ENCODE measurements around the gene DACH1.
"Not testable (repeated sequence)": the region's sequence is repeated elsewhere in the genome, so short reads cannot be mapped to it uniquely, and the experiment has no call there.

The DACH1 gene

DNA sequence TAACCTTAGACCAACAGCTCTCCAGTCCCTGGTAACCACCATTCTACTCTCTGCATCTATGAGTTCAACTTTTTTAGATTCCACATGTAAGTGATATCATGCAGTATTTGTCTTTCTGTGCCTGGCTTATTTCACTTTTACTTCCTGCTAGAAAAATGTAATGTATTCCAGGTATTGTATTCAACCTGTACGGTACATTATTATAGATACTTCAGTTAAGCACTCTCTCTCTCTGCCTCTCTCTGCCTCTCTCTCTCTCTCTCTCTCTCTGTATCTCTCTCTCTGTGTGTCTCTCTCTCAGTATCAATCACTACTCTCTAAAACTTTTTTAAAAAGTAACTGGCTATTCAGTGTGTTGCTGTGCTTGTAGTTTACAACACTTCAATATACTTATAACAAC is 8.4 kb downstream of the DACH1 start:
- H3K9ac ChIP-seq (ENCODE audit: low read depth in 1 of 2, low read length in 2 of 2) = peak overlapping the region in 1 of 2 donors; percentile 31
- H3K4me3 ChIP-seq (ENCODE audit: low read length in 2 of 2) = no peak overlapping the region
- no peak overlapping the region for H3K27ac ChIP-seq (ENCODE audit: low read depth in 2 of 2, low read length in 2 of 2)
- H3K9me3 ChIP-seq (ENCODE audit: control insufficient read depth in 2 of 2, low read length in 2 of 2) = no peaks in the 10 kb centered on the region
- H3K4me1 ChIP-seq (ENCODE audit: control insufficient read depth in 2 of 2, insufficient read depth in 2 of 2, low read length in 2 of 2) = no peaks in the 10 kb centered on the region
- H3K27me3 ChIP-seq (ENCODE audit: control insufficient read depth in 2 of 2, insufficient read depth in 2 of 2, low read length in 2 of 2) = no peaks in the 10 kb centered on the region
- no peaks in the 10 kb centered on the region for H3K36me3 ChIP-seq (ENCODE audit: control insufficient read depth in 2 of 2, insufficient read depth in 2 of 2, low read length in 2 of 2)

DNA sequence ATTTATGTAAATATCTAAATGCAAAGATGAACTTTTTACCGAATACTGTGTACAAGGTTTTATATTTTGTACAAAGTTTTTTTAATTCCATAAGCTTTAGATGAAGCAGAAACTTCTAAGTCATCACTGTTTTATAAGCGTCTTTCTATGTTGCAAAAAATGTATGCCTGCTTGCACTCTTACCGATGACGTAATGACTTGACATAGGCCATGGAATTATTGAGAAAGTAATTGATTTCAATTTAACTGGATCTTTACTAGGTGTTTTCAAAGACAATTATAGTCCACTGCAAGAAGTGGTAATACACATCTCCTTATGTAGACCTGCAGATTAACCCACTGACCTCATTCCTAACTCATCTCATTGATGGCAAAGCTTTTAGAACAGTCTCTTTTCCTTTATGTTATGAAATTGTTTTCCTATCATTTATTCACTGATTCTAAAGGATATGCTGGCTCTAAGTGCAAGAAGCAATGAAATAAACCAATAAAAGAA is 10.4 kb downstream of the DACH1 start:
- no peaks in the 10 kb centered on the region for H3K27me3 ChIP-seq (ENCODE audit: control insufficient read depth in 2 of 2, insufficient read depth in 2 of 2, low read length in 2 of 2)
- H3K9me3 ChIP-seq (ENCODE audit: control insufficient read depth in 2 of 2, low read length in 2 of 2) = no peaks in the 10 kb centered on the region
- H3K27ac ChIP-seq (ENCODE audit: low read depth in 2 of 2, low read length in 2 of 2) = no peak overlapping the region
- no peak overlapping the region for H3K9ac ChIP-seq (ENCODE audit: low read depth in 1 of 2, low read length in 2 of 2)
- no peak overlapping the region for H3K4me3 ChIP-seq (ENCODE audit: low read length in 2 of 2)
- no peaks in the 10 kb centered on the region for H3K4me1 ChIP-seq (ENCODE audit: control insufficient read depth in 2 of 2, insufficient read depth in 2 of 2, low read length in 2 of 2)
- H3K36me3 ChIP-seq (ENCODE audit: control insufficient read depth in 2 of 2, insufficient read depth in 2 of 2, low read length in 2 of 2) = no peaks in the 10 kb centered on the region

DNA sequence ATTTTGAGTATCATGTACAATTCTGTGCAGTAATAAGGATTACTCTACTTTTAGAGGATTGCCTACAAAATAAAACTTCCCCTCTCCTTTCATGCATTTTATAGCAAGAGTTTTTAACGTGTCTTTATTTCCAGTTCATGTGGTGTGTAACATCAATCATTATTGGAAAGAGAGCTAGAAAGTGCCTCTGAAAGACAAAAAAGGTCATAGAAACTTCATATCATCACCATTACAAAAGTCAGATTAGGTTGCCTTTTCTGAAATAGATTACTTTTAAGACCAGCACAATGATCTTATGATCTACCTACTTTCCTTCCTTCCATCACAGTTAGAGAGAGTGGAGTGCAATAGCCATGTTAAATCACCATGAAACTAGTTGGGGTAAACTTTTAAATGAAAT is 12.6 kb downstream of the DACH1 start:
- Histone ChIP-seq H3K9me3 (ENCODE audit: control insufficient read depth in 2 of 2, low read length in 2 of 2) (no peaks in the 10 kb centered on the region), H3K27me3 (ENCODE audit: control insufficient read depth in 2 of 2, insufficient read depth in 2 of 2, low read length in 2 of 2) (no peaks in the 10 kb centered on the region), H3K27ac (ENCODE audit: low read depth in 2 of 2, low read length in 2 of 2) (no peak overlapping the region)

DNA sequence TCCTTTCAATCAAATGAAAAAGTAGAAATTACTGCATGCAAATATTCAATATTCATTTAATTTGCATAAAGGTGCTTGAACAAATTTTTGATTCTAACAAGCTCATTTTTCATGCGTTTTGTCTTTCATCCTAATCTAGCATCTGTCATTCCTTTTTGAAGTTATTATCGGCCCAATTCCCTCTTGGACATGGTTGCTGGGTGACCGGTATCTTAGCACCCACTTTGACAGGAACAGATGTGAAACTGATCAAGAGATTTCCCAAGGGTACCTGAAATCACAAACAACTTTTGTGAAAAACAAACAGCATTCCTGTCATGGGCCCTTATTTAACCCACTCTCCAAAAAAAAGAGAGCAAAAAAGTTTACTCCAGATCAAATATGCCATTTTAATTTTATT is 13.3 kb downstream of the DACH1 start:
- no peaks in the 10 kb centered on the region for H3K9me3 ChIP-seq (ENCODE audit: control insufficient read depth in 2 of 2, low read length in 2 of 2)
- no peak overlapping the region for H3K27ac ChIP-seq (ENCODE audit: low read depth in 2 of 2, low read length in 2 of 2)
- no peak overlapping the region for H3K9ac ChIP-seq (ENCODE audit: low read depth in 1 of 2, low read length in 2 of 2)
- no peaks in the 10 kb centered on the region for H3K36me3 ChIP-seq (ENCODE audit: control insufficient read depth in 2 of 2, insufficient read depth in 2 of 2, low read length in 2 of 2)
- no peaks in the 10 kb centered on the region for H3K27me3 ChIP-seq (ENCODE audit: control insufficient read depth in 2 of 2, insufficient read depth in 2 of 2, low read length in 2 of 2)
- no peaks in the 10 kb centered on the region for H3K4me1 ChIP-seq (ENCODE audit: control insufficient read depth in 2 of 2, insufficient read depth in 2 of 2, low read length in 2 of 2)
- H3K4me3 ChIP-seq (ENCODE audit: low read length in 2 of 2) = no peak overlapping the region

More for the DNA sequence above, 12.6 kb downstream of the DACH1 start:
- Histone ChIP-seq H3K4me3 (ENCODE audit: low read length in 2 of 2) (no peak overlapping the region), H3K36me3 (ENCODE audit: control insufficient read depth in 2 of 2, insufficient read depth in 2 of 2, low read length in 2 of 2) (no peaks in the 10 kb centered on the region), H3K9ac (ENCODE audit: low read depth in 1 of 2, low read length in 2 of 2) (no peak overlapping the region), H3K4me1 (ENCODE audit: control insufficient read depth in 2 of 2, insufficient read depth in 2 of 2, low read length in 2 of 2) (no peaks in the 10 kb centered on the region)

DNA sequence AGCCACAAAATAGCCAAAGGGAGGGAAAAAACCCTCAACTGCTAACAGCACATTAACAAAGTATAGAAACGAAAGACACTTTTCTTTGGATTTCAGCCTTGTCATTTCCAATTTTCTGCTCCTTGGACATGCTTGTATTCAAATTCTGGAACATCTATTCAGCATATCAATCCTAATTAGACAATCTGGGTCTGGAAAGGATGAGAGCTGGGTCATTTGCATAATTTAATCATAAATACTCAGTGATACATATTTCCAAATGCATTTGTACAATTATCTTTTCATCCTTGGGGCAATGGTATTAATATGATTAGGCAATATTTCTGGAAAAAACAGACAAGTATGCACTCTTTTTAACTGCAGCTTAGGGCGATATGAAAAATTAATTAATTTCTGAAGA is 14.3 kb downstream of the DACH1 start:
- no peaks in the 10 kb centered on the region for H3K9me3 ChIP-seq (ENCODE audit: control insufficient read depth in 2 of 2, low read length in 2 of 2)
- no peaks in the 10 kb centered on the region for H3K27me3 ChIP-seq (ENCODE audit: control insufficient read depth in 2 of 2, insufficient read depth in 2 of 2, low read length in 2 of 2)
- H3K36me3 ChIP-seq (ENCODE audit: control insufficient read depth in 2 of 2, insufficient read depth in 2 of 2, low read length in 2 of 2) = no peaks in the 10 kb centered on the region
- no peak overlapping the region for H3K9ac ChIP-seq (ENCODE audit: low read depth in 1 of 2, low read length in 2 of 2)
- no peak overlapping the region for H3K4me3 ChIP-seq (ENCODE audit: low read length in 2 of 2)
- H3K4me1 ChIP-seq (ENCODE audit: control insufficient read depth in 2 of 2, insufficient read depth in 2 of 2, low read length in 2 of 2) = no peaks in the 10 kb centered on the region
- no peak overlapping the region for H3K27ac ChIP-seq (ENCODE audit: low read depth in 2 of 2, low read length in 2 of 2)

GRCh38 chr13:71851498-71852409 is 15.2 kb downstream of the DACH1 start:
- no peak overlapping the region for H3K27ac ChIP-seq (ENCODE audit: low read depth in 2 of 2, low read length in 2 of 2)
- H3K4me1 ChIP-seq (ENCODE audit: control insufficient read depth in 2 of 2, insufficient read depth in 2 of 2, low read length in 2 of 2) = no peaks in the 10 kb centered on the region
- H3K9me3 ChIP-seq (ENCODE audit: control insufficient read depth in 2 of 2, low read length in 2 of 2) = no peaks in the 10 kb centered on the region
- H3K27me3 ChIP-seq (ENCODE audit: control insufficient read depth in 2 of 2, insufficient read depth in 2 of 2, low read length in 2 of 2) = no peaks in the 10 kb centered on the region
- no peaks in the 10 kb centered on the region for H3K36me3 ChIP-seq (ENCODE audit: control insufficient read depth in 2 of 2, insufficient read depth in 2 of 2, low read length in 2 of 2)
- no peak overlapping the region for H3K4me3 ChIP-seq (ENCODE audit: low read length in 2 of 2)
- no peak overlapping the region for H3K9ac ChIP-seq (ENCODE audit: low read depth in 1 of 2, low read length in 2 of 2)

DNA sequence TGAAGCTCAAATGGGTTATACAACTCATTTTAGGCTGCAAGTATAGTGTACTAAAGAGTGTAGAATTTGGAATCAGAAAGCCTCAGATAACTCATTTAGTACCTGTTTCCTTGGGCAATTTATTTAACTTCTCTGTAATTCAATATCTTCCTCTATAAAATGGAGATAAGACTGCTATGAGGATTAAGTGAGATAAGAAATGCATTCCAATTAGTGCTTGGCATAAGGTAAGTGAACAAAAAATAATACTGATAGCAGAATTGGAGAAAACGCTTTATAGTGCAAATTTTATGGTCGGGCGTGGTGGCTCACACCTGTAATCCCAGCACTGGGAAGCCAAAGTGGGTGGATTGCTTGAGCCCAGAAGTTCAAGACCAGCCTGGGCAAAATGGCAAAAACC is 25.0 kb downstream of the DACH1 start:
- Histone ChIP-seq H3K9me3 (ENCODE audit: control insufficient read depth in 2 of 2, low read length in 2 of 2) (no peaks in the 10 kb centered on the region), H3K27ac (ENCODE audit: low read depth in 2 of 2, low read length in 2 of 2) (no peak overlapping the region), H3K4me1 (ENCODE audit: control insufficient read depth in 2 of 2, insufficient read depth in 2 of 2, low read length in 2 of 2) (peaks cover 0 to 3% of the 10 kb centered on the region in 2 donors), H3K27me3 (ENCODE audit: control insufficient read depth in 2 of 2, insufficient read depth in 2 of 2, low read length in 2 of 2) (no peaks in the 10 kb centered on the region), H3K36me3 (ENCODE audit: control insufficient read depth in 2 of 2, insufficient read depth in 2 of 2, low read length in 2 of 2) (no peaks in the 10 kb centered on the region), H3K4me3 (ENCODE audit: low read length in 2 of 2) (no peak overlapping the region), H3K9ac (ENCODE audit: low read depth in 1 of 2, low read length in 2 of 2) (no peak overlapping the region)

- H3K9ac ChIP-seq (ENCODE audit: low read depth in 1 of 2, low read length in 2 of 2) = no peak overlapping the region
- peaks cover 0 to 3% of the 10 kb centered on the region in 2 donors for H3K4me1 ChIP-seq (ENCODE audit: control insufficient read depth in 2 of 2, insufficient read depth in 2 of 2, low read length in 2 of 2)
- H3K27me3 ChIP-seq (ENCODE audit: control insufficient read depth in 2 of 2, insufficient read depth in 2 of 2, low read length in 2 of 2) = no peaks in the 10 kb centered on the region
- no peaks in the 10 kb centered on the region for H3K9me3 ChIP-seq (ENCODE audit: control insufficient read depth in 2 of 2, low read length in 2 of 2)
- no peak overlapping the region for H3K4me3 ChIP-seq (ENCODE audit: low read length in 2 of 2)
- H3K36me3 ChIP-seq (ENCODE audit: control insufficient read depth in 2 of 2, insufficient read depth in 2 of 2, low read length in 2 of 2) = no peaks in the 10 kb centered on the region
- H3K27ac ChIP-seq (ENCODE audit: low read depth in 2 of 2, low read length in 2 of 2) = no peak overlapping the region
Observed at GRCh38 chr13:71838842-71839241, 28.2 kb downstream of the DACH1 start.

GRCh38 chr13:71837582-71837981 is 29.4 kb downstream of the DACH1 start:
- not testable (repeated sequence) for H3K4me3 ChIP-seq (ENCODE audit: low read length in 2 of 2); H3K4me1 ChIP-seq (ENCODE audit: control insufficient read depth in 2 of 2, insufficient read depth in 2 of 2, low read length in 2 of 2); H3K36me3 ChIP-seq (ENCODE audit: control insufficient read depth in 2 of 2, insufficient read depth in 2 of 2, low read length in 2 of 2); H3K9me3 ChIP-seq (ENCODE audit: control insufficient read depth in 2 of 2, low read length in 2 of 2); H3K27ac ChIP-seq (ENCODE audit: low read depth in 2 of 2, low read length in 2 of 2); H3K27me3 ChIP-seq (ENCODE audit: control insufficient read depth in 2 of 2, insufficient read depth in 2 of 2, low read length in 2 of 2); H3K9ac ChIP-seq (ENCODE audit: low read depth in 1 of 2, low read length in 2 of 2)

DNA sequence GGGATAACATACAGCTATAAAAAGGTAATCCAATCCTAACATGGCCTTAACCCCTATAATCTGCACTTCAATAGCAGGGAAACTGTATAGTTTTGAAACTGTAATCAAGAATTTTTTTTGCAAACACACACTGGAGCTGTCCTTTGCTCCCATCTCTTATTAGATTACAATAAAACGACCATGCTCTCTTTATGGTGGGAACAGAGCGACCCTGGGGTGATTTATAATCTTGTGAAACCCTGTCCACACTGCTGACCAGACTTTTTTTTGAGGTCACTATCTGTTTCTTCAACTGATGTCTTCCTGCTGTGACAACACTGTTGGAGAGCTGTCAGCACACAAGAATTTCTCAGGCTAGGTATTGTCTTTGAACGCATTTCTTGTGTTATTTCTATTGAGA is 35.3 kb downstream of the DACH1 start:
- no peaks in the 10 kb centered on the region for H3K4me1 ChIP-seq (ENCODE audit: control insufficient read depth in 2 of 2, insufficient read depth in 2 of 2, low read length in 2 of 2)
- no peak overlapping the region for H3K9ac ChIP-seq (ENCODE audit: low read depth in 1 of 2, low read length in 2 of 2)
- no peaks in the 10 kb centered on the region for H3K27me3 ChIP-seq (ENCODE audit: control insufficient read depth in 2 of 2, insufficient read depth in 2 of 2, low read length in 2 of 2)
- no peak overlapping the region for H3K27ac ChIP-seq (ENCODE audit: low read depth in 2 of 2, low read length in 2 of 2)
- no peaks in the 10 kb centered on the region for H3K9me3 ChIP-seq (ENCODE audit: control insufficient read depth in 2 of 2, low read length in 2 of 2)
- H3K36me3 ChIP-seq (ENCODE audit: control insufficient read depth in 2 of 2, insufficient read depth in 2 of 2, low read length in 2 of 2) = no peaks in the 10 kb centered on the region
- H3K4me3 ChIP-seq (ENCODE audit: low read length in 2 of 2) = no peak overlapping the region
